Measurements from ENCODE around the gene TLR4. TPM values are rescaled to one million over a fixed set of nuclear protein-coding genes. Genes with fewer than 3 reads are reported as not detected.

The TLR4 gene
- total RNA-seq, 1 donor from 2014 or later: 1.7 TPM

- TF ChIP-seq, protein P1, sequence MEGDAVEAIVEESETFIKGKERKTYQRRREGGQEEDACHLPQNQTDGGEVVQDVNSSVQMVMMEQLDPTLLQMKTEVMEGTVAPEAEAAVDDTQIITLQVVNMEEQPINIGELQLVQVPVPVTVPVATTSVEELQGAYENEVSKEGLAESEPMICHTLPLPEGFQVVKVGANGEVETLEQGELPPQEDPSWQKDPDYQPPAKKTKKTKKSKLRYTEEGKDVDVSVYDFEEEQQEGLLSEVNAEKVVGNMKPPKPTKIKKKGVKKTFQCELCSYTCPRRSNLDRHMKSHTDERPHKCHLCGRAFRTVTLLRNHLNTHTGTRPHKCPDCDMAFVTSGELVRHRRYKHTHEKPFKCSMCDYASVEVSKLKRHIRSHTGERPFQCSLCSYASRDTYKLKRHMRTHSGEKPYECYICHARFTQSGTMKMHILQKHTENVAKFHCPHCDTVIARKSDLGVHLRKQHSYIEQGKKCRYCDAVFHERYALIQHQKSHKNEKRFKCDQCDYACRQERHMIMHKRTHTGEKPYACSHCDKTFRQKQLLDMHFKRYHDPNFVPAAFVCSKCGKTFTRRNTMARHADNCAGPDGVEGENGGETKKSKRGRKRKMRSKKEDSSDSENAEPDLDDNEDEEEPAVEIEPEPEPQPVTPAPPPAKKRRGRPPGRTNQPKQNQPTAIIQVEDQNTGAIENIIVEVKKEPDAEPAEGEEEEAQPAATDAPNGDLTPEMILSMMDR (IDR thresholded peaks at IDR 0.05; ENCODE audit: unreplicated experiment): no peak
- H3K4me1 Mint-ChIP-seq: no peaks in the 10 kb centered on the region
- no peaks in the 10 kb centered on the region for H3K9me3 Mint-ChIP-seq
- H3K27ac Mint-ChIP-seq: no peak overlapping the region
- H3K27me3 Mint-ChIP-seq (ENCODE audit: low read depth): peaks cover 9% of the 10 kb centered on the region
- no peak overlapping the region for H3K4me3 Mint-ChIP-seq
- DNase-seq (ENCODE audit: low spot score in 2 of 2, unreplicated experiment in 2 of 2): no peak
- no peaks in the 10 kb centered on the region for H3K36me3 Mint-ChIP-seq
Observed at GRCh38 chr9:117768750-117769395, 64.7 kb downstream of the TLR4 start.

DNA sequence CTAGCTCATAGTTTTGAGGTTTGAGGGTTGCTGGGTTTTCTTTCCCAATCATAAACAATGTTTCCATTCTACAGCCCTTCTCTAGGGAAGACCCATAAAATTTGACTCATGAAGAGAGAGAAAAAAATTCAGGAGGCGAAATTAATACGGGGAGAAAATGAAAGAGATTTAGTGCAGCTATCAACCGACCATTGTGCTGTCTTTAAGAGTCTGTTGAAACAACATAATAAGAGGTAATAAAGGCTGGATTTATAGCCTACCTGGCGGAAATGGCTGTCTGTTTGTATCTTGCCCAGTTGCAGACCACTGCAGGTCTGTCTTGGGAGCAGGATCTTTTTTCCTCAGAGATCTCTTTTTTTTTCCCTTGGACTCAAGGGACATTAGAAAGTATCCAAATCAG, 66.9 kb downstream of the TLR4 start:
- no peak for DNase-seq (ENCODE audit: low spot score in 2 of 2, unreplicated experiment in 2 of 2)
- Mint-ChIP-seq H3K27ac (no peak overlapping the region), H3K27me3 (ENCODE audit: low read depth) (peaks cover 15% of the 10 kb centered on the region), H3K36me3 (no peaks in the 10 kb centered on the region), H3K4me3 (no peak overlapping the region), H3K9me3 (no peaks in the 10 kb centered on the region), H3K4me1 (no peaks in the 10 kb centered on the region)
- TF ChIP-seq, protein P1 (IDR thresholded peaks at IDR 0.05; ENCODE audit: unreplicated experiment): no peak

DNA sequence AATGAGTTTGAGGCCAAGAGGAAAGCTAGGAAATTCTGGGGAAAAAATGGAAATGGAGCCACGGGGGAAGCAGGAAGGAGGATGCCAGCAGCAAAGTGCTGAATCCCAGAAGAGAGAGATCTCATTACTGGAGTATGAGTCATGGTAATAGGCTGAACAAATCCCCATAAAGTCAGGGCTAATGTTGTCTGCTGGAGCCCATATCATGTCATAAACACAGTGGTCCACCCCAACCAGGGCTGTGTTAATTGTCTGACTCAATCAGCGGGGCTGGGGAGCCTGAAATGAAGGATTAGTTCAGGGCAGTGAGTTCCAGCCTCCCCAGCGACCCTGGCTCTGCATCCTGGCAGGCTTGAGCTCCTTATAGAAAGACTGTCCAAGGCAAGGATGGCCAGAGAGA, 68.8 kb downstream of the TLR4 start:
- Mint-ChIP-seq H3K9me3 (no peaks in the 10 kb centered on the region), H3K4me3 (no peak overlapping the region), H3K27ac (no peak overlapping the region), H3K36me3 (no peaks in the 10 kb centered on the region), H3K4me1 (no peaks in the 10 kb centered on the region), H3K27me3 (ENCODE audit: low read depth) (peaks cover 24% of the 10 kb centered on the region)
- TF ChIP-seq, protein P1 (IDR thresholded peaks at IDR 0.05; ENCODE audit: unreplicated experiment): no peak
- DNase-seq (ENCODE audit: low spot score in 2 of 2, unreplicated experiment in 2 of 2): no peak
